A172 (cell line): Measurements from ENCODE around the gene CPNE6. TPM values are rescaled to one million over a fixed set of nuclear protein-coding genes. Genes with fewer than 3 reads are reported as not detected.
A peak's percentile ranks its signal among the peaks of the same experiment; 100 is the strongest.
"Not testable (repeated sequence)": the region's sequence is repeated elsewhere in the genome, so short reads cannot be mapped to it uniquely, and the experiment has no call there.

ENCODE experiments used
- DNase-seq: peaks from one replicate; pipeline ENCODE4 v3.0.0-alpha.2; 2015; ENCODE audit warnings: low spot score
- total RNA-seq: library from RNA; depleted of rRNA; stranded (reverse); fragments of >200 nt; shearing (Covaris generic); gene quantifications from 2 replicates; pipeline ENCODE4 v1.2.3, GENCODE V29; 2014

The CPNE6 gene
- total RNA-seq, 1 experiment from 2014 or later: not detected

GRCh38 chr14:24105609-24106239 is 34.4 kb downstream of the CPNE6 start:
- not testable (repeated sequence) for DNase-seq

- no peak for DNase-seq
These were observed 35.4 kb downstream of the CPNE6 start for GRCh38 chr14:24106672-24107271.

GRCh38 chr14:24108336-24108874 is 37.0 kb downstream of the CPNE6 start:
- DNase-seq: no peak

- DNase-seq: no peak
These were observed 38.7 kb downstream of the CPNE6 start for GRCh38 chr14:24110060-24110459.

GRCh38 chr14:24110523-24110922 is 39.2 kb downstream of the CPNE6 start:
- DNase-seq: no peak

- no peak for DNase-seq
These were observed 42.0 kb downstream of the CPNE6 start for GRCh38 chr14:24113379-24113800.

GRCh38 chr14:24113801-24114531 is 42.6 kb downstream of the CPNE6 start:
- peak; percentile 55 for DNase-seq

- peak; percentile 97 for DNase-seq
These were observed 43.4 kb downstream of the CPNE6 start, which contains the start of the genes DCAF11 and NRL for GRCh38 chr14:24114532-24115421. Gene DCAF11 (plus strand): TSS chr14:24114777. CDS start chr14:24115595, 818 bp downstream. Gene NRL (minus strand): TSS chr14:24114949. CDS start chr14:24082848, 32,101 bp downstream.

GRCh38 chr14:24115422-24116127 is 44.2 kb downstream of the CPNE6 start:
- no peak for DNase-seq

- DNase-seq: no peak
These were observed 44.9 kb downstream of the CPNE6 start for GRCh38 chr14:24116128-24116814.

- no peak for DNase-seq
These were observed 45.8 kb downstream of the CPNE6 start for GRCh38 chr14:24117179-24117578.

GRCh38 chr14:24119691-24120090 is 48.3 kb downstream of the CPNE6 start:
- DNase-seq: no peak

GRCh38 chr14:24121210-24121609 is 49.8 kb downstream of the CPNE6 start:
- no peak for DNase-seq

GRCh38 chr14:24122416-24122815 is 51.1 kb downstream of the CPNE6 start:
- DNase-seq: no peak

- DNase-seq: no peak
These were observed 51.5 kb downstream of the CPNE6 start for GRCh38 chr14:24122898-24123297.

GRCh38 chr14:24123424-24124417 is 52.4 kb downstream of the CPNE6 start:
- DNase-seq: no peak

- no peak for DNase-seq
These were observed 55.6 kb downstream of the CPNE6 start for GRCh38 chr14:24126939-24127338.

- DNase-seq: no peak
These were observed 56.3 kb downstream of the CPNE6 start for GRCh38 chr14:24127673-24128072.
